ENCODE results near the gene FBXO7. TPM values are rescaled to one million over a fixed set of nuclear protein-coding genes. Genes with fewer than 3 reads are reported as not detected.

The FBXO7 gene
- total and polyA plus RNA-seq, 9 of the 15 experiments (the other 6 are each of a cell fraction or from before 2014, with no cell fraction given), result 34.0 to 162 (median 85.2) TPM

- TF ChIP-seq STAT6 (CRISPR knock-in tag; IDR thresholded peaks at IDR 0.05), result no peak
- TF ChIP-seq ZMIZ1 (IDR thresholded peaks at IDR 0.05; ENCODE audit: low read depth in 2 of 2, low read length in 2 of 2), result no peak
- no peak for TF ChIP-seq EP400 (IDR thresholded peaks at IDR 0.05)
- no peak for TF ChIP-seq CXXC5 (CRISPR knock-in tag; IDR thresholded peaks at IDR 0.05)
- TF ChIP-seq ELK3 (CRISPR knock-in tag; IDR thresholded peaks at IDR 0.05), result no peak
- TF ChIP-seq RBM34 (IDR thresholded peaks at IDR 0.05; ENCODE audit: borderline replicate concordance, insufficient read depth, low read length), result no peak
- TF ChIP-seq ZBTB2 (IDR thresholded peaks at IDR 0.05), result no peak
- TF ChIP-seq ZNF224 (CRISPR knock-in tag; IDR thresholded peaks at IDR 0.05), result no peak
- TF ChIP-seq ZNF24 (IDR thresholded peaks at IDR 0.05), result no peak
- no peak for TF ChIP-seq CUX1 (CRISPR knock-in tag; IDR thresholded peaks at IDR 0.05)
These were observed 27.5 kb downstream of the FBXO7 start (continued) for GRCh38 chr22:32501836-32502752.
